Caki2 (cell line): Measurements from ENCODE around the gene CASP7. TPM values are rescaled to one million over a fixed set of nuclear protein-coding genes. Genes with fewer than 3 reads are reported as not detected.
A peak's percentile ranks its signal among the peaks of the same experiment; 100 is the strongest.

ENCODE experiments used
- DNase-seq: peaks from one replicate; pipeline ENCODE4 v3.0.0-alpha.2; 2015; ENCODE audit warnings: low read depth
- in situ Hi-C: cut with HindIII; loops from 2 replicates; pipeline ENCODE4 v1.10.0; 2016; ENCODE audit warnings: low sequenced_read_pairs, low pct_unique_long_range_greater_than_20kb, mixed read lengths
- total RNA-seq: library from RNA; depleted of rRNA; stranded (reverse); fragments of >200 nt; shearing (Covaris generic); gene quantifications from 2 replicates; pipeline ENCODE4 v1.2.3, GENCODE V29; 2014; ENCODE audit warnings: low replicate concordance

Gene CASP7
- total RNA-seq, 1 experiment from 2014 or later: 39.6 TPM

GRCh38 chr10:113663908-113664307 is 15.8 kb upstream of the CASP7 start, which contains the start of gene NRAP:
Gene NRAP, minus strand, starts transcription at chr10:113664041. Its CDS starts 159 bp downstream, at chr10:113663882.
- no peak for DNase-seq
- in situ Hi-C loops: no loop called here

GRCh38 chr10:113665352-113665751 is 14.4 kb upstream of the CASP7 start:
- DNase-seq: no peak
- in situ Hi-C loops: no loop called here

GRCh38 chr10:113665806-113666354 is 13.8 kb upstream of the CASP7 start:
- no peak for DNase-seq
- in situ Hi-C loops: no loop called here

- in situ Hi-C loops: no loop called here
- no peak for DNase-seq
These were observed 12.9 kb upstream of the CASP7 start for GRCh38 chr10:113666682-113667252.

GRCh38 chr10:113680190-113681111 is 739 bp downstream of the CASP7 start:
- peak; percentile 71 for DNase-seq
- in situ Hi-C loops: no loop called here

GRCh38 chr10:113681533-113682470 is 2.1 kb downstream of the CASP7 start:
- no peak for DNase-seq
- in situ Hi-C loops: no loop called here

GRCh38 chr10:113683300-113683699 is 3.6 kb downstream of the CASP7 start:
- no peak for DNase-seq

GRCh38 chr10:113686028-113686427 is 6.3 kb downstream of the CASP7 start:
- in situ Hi-C loops: no loop called here
- no peak for DNase-seq

More at GRCh38 chr10:113683300-113683699, 3.6 kb downstream of the CASP7 start:
- in situ Hi-C loops: no loop called here

- in situ Hi-C loops: no loop called here
- DNase-seq: no peak
These were observed 7.3 kb downstream of the CASP7 start for GRCh38 chr10:113687037-113687436.

GRCh38 chr10:113689057-113689456 is 9.3 kb downstream of the CASP7 start:
- no peak for DNase-seq
- in situ Hi-C loops: no loop called here

- in situ Hi-C loops: no loop called here
- no peak for DNase-seq
These were observed 9.9 kb downstream of the CASP7 start for GRCh38 chr10:113689574-113689973.

- in situ Hi-C loops: no loop called here
- no peak for DNase-seq
These were observed 11.0 kb downstream of the CASP7 start for GRCh38 chr10:113690749-113691148.

- in situ Hi-C loops: no loop called here
- DNase-seq: no peak
These were observed 11.7 kb downstream of the CASP7 start for GRCh38 chr10:113691381-113691780.

GRCh38 chr10:113692271-113692670 is 12.6 kb downstream of the CASP7 start:
- in situ Hi-C loops: no loop called here
- DNase-seq: no peak

- DNase-seq: no peak
- in situ Hi-C loops: no loop called here
These were observed 13.6 kb downstream of the CASP7 start for GRCh38 chr10:113693348-113693747.

GRCh38 chr10:113695691-113696090 is 16.0 kb downstream of the CASP7 start:
- DNase-seq: no peak
- in situ Hi-C loops: no loop called here

- no peak for DNase-seq
- in situ Hi-C loops: no loop called here
These were observed 17.9 kb downstream of the CASP7 start for GRCh38 chr10:113697595-113697994.

- peak; percentile 14 for DNase-seq
- in situ Hi-C loops: no loop called here
These were observed 25.1 kb downstream of the CASP7 start for GRCh38 chr10:113704637-113705343.
